GM18502 (cell line): ENCODE data around the gene SLC22A16.
"Not testable (repeated sequence)": the region's sequence is repeated elsewhere in the genome, so short reads cannot be mapped to it uniquely, and the experiment has no call there.

ENCODE experiments used
- ATAC-seq: cut with Tn5 transposase; IDR thresholded peaks from one replicate; pipeline ENCODE4 v1.9.1; 2021; ENCODE audit warnings: mild to moderate bottlenecking; ENCODE audit not compliant: unreplicated experiment, poor library complexity

The SLC22A16 gene, protein sequence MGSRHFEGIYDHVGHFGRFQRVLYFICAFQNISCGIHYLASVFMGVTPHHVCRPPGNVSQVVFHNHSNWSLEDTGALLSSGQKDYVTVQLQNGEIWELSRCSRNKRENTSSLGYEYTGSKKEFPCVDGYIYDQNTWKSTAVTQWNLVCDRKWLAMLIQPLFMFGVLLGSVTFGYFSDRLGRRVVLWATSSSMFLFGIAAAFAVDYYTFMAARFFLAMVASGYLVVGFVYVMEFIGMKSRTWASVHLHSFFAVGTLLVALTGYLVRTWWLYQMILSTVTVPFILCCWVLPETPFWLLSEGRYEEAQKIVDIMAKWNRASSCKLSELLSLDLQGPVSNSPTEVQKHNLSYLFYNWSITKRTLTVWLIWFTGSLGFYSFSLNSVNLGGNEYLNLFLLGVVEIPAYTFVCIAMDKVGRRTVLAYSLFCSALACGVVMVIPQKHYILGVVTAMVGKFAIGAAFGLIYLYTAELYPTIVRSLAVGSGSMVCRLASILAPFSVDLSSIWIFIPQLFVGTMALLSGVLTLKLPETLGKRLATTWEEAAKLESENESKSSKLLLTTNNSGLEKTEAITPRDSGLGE

DNA sequence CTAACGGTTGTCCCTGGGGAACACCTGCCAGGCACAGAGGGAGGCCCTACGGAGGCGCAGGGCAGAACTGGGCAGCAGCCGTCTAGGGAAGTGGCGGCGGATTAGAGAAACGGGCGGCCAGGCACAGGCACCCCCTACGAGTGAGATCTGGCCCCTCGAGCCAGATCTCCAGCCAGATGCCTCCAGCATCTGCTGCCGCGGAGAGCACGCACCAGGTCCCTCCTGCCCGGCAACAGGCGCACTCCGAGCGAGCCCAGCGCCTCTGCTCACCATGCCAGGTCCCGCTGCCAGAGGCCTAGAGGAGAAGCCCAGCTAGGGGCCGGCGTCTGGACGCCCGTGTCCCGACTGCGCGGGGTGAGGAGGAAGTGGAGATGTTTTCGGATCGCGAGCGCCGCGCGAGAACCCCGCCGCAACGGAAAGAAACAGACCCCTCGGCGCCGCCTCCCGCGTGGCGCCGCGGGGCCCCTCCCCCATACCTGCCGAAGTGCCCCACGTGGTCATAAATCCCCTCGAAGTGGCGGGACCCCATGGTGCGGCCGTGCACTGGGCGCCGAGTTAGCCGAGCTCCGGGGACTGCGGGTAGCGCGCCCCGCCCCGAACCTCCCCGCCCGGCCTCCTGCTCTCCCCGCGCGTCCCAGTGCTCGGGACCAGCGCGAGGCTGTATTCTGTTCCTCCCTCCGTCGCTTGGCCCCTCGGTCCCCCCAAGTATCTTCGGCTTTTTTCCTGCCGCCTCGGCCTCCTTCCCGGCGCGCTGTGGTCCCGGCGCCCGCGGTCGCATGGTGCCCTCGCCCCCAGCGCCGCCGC lies at the start of gene SLC22A16:
Gene SLC22A16 (minus strand): TSS at position 568 of the 804 bp plus-strand sequence. CDS start 39 bp downstream, at position 529.
- ATAC-seq: no peak

GRCh38 chr6:110525001-110525400 lies 48.6 kb upstream of the SLC22A16 start:
- ATAC-seq: no peak

- no peak for ATAC-seq
Observed at GRCh38 chr6:110524305-110524704, 47.9 kb upstream of the SLC22A16 start.

DNA sequence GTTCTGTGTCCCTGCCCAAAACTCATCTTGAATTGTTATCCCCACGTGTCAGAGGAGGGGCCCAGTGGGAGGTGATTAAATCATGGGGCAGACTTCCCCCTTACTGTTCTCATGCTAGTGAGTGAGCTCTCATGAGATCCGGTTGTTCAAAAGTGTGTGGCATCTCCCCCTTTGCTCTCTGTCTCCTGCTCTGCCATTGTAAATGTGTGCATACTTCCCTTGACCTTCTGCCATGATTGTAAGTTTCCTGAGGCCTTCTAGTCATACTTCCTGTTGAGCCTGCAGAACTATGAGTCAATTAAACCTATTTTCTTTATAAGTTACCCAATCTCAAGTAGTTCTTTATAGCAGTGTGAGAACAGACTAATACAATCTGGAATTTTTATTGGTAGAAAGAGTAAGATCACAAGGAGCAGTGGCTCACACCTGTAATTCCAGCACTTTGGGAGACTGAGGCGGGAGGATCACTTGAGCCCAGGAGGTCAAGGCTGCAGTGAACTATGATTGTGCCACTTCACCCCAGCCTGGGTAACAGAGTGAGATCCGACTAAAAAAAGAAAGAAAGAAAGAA lies 47.1 kb upstream of the SLC22A16 start:
- no peak for ATAC-seq

- ATAC-seq: no peak
Observed at GRCh38 chr6:110522427-110522826, 46.0 kb upstream of the SLC22A16 start.

DNA sequence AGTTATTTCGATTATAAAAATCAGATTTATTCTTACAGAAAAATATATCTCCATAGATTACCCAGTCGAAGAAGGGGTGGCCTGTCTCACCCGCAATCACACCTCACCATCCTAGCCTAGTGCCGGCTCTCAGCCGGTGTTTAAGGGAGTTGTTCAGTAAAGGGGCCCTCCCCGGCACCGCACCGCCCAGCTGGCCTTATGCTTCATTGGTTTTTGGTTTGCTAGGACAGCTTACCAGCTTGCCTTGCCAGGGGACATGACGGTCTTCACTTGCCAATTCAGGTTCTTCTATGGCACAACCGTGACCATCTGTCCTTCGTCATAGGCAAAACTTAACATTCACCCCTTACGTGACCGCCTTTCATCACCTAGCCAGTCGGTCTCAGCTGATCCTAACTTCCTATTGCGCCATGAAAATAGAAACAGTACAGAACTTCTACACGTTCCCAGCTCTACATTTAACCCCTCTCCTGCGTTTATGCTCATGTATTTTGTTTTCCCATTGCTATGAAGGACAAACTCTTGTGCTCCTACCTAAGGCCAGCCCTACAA lies 44.7 kb upstream of the SLC22A16 start:
- ATAC-seq: no peak

DNA sequence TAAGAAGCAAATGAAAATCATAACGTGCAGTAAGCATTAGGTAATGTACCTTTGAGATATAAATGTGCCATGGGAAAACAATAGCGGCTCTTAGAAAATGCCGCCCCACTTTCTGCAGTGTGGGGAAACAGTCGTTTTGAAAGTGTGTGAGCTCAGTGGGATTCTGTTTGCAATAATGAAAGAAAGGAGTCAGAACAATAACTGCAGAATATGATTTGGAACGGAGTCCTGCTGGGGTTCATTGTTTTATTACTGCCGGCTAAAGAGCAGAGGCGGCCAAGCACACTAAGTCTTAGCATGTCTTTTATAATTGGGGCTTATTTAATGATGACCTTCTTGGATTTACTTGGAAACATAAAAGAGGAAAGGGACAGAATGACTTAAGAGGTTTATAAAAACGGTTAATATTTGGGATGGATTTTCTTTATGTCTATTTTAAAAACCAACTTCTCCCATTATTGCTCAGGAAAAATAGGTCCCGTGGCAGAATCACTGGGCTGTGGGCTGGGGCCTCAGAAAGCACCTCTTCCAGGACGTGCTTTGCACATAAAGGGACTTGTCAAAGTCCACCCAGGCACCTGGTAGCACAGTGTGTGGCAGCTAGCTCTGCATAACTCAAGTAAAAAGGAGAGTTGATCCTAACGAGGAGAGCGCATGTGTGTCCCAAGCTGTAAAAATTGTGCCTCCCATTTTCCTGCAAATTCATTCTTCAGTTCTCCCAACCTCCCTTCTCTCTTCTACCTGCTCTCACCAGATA lies 44.0 kb upstream of the SLC22A16 start:
- no peak for ATAC-seq

GRCh38 chr6:110517601-110518281 lies 41.3 kb upstream of the SLC22A16 start:
- no peak for ATAC-seq

- ATAC-seq: no peak
Observed at GRCh38 chr6:110517034-110517433, 40.6 kb upstream of the SLC22A16 start.

DNA sequence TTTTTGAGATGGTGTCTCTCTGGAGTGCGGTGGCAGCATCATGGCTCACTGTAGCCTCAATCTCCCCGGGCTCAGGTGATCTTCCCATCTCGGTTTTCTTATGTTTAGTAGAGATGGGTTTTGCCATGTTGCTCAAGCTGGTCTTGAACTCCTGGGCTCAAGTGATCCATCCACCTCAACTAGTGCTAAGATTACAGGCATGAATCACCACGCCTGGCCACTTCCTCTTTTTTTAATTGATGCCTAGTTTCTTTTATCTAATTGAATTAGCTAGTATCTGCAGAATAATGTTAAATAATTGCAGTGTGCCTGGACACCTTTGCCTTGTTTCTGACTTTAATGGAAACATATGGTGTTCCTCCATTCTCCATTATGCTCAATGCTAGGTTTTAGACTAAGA lies 38.4 kb upstream of the SLC22A16 start:
- no peak for ATAC-seq

DNA sequence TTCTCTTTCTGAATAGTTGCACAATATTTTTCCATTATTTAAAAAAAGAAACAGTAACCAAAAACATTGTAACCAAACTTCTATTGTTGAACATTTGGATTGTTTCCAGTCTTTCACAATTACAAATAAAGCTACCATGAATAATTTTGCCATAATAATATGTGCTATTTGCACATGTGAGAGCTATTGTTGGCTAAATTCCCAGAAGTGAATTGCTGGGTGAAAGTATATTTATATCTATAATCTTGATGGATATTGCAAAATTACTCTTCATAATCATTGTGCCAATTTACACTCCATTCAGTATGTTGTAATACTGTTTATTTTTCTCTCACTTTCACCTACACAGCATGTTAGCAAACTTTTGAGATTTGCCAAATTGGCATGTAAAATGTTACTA lies 36.6 kb upstream of the SLC22A16 start:
- ATAC-seq: no peak

DNA sequence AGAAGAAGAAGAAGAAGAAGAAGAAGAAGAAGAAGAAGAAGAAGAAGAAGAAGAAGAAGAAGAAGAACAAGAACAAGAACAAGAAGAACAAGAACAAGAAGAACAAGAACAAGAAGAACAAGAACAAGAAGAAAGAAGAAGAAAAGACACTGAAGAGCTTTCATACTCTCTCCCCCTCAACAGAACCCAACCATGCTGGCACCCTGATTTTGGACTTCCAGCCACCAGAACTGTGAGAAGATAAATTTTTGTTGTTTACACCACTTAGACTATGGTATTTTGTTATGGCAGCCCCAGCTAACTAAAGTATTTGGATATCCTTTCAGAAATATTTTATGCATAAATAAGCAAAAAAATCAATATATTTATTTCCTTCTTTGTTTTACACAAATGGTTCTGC lies 36.1 kb upstream of the SLC22A16 start:
- not testable (repeated sequence) for ATAC-seq

DNA sequence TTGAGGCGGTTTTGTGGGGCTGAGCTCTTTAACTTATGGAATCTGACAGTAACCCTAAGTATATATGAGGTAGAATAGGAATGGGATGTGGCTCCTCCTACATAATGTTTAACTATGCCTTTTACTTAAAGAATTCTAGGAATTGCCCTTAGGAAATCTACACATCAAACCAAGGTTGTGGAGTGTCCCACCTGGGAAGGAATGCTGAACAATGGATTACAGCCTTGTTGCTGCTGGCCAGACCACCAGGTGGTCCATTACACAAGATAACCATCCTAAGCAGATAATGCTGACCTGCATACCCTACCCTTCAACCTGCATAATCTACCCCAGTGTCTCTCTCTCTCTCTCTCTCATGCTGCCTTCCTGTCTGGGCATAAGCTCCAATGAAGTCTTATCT lies 35.0 kb upstream of the SLC22A16 start:
- ATAC-seq: no peak

DNA sequence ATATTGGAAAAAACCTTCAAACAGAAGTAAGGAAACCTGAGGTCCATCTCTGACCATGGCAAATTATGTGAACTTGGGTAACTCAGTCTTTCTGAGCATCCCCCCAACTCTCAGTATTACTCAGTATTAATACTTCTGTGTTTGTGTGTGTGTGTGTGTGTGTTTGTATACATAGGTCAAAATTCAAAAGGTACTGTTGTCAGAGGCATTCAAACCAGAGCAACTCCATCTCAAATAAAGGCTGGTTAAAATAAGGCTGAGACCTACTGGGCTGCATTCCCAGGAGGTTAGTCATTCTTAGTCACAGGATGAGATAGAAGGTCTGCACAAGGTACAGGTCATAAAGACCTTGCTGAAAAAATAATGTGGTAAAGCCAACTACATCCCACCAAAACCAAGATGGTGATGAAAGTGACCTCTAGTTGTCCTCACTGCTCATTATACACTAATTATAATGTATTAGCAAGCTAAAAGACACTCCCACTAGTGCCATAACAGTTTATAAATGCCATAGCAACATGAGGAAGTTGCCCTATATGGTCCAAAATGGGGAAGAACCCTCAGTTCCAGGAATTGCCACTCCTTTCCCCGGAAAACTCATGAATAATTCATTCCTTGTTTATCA lies 33.3 kb upstream of the SLC22A16 start:
- no peak for ATAC-seq

- not testable (repeated sequence) for ATAC-seq
Observed at GRCh38 chr6:110504891-110505290, 28.5 kb upstream of the SLC22A16 start.

- ATAC-seq: no peak
Observed at GRCh38 chr6:110495949-110496348, 19.5 kb upstream of the SLC22A16 start.

- ATAC-seq: no peak
Observed at GRCh38 chr6:110493253-110493800, 16.9 kb upstream of the SLC22A16 start.

GRCh38 chr6:110492584-110492983 lies 16.2 kb upstream of the SLC22A16 start:
- no peak for ATAC-seq
